ENCODE results near the gene YOD1.

YOD1 gene

GRCh38 chr1:207024202-207025145 lies 26.5 kb downstream of the YOD1 start:
- FAIRE-seq: no peak

- FAIRE-seq: no peak
Observed at GRCh38 chr1:207022996-207023679, 27.9 kb downstream of the YOD1 start.

GRCh38 chr1:207021876-207022596 lies 29.0 kb downstream of the YOD1 start:
- FAIRE-seq: no peak

GRCh38 chr1:207021139-207021861 lies 29.7 kb downstream of the YOD1 start:
- FAIRE-seq: no peak

GRCh38 chr1:207020709-207021107 lies 30.3 kb downstream of the YOD1 start:
- no peak for FAIRE-seq

GRCh38 chr1:207020065-207020708 lies 30.8 kb downstream of the YOD1 start:
- no peak for FAIRE-seq

GRCh38 chr1:207019661-207020060 lies 31.3 kb downstream of the YOD1 start:
- no peak for FAIRE-seq

- FAIRE-seq: no peak
Observed at GRCh38 chr1:207019161-207019560, 31.8 kb downstream of the YOD1 start.

GRCh38 chr1:207018707-207019106 lies 32.3 kb downstream of the YOD1 start:
- FAIRE-seq: no peak

GRCh38 chr1:207017615-207018559 lies 33.1 kb downstream of the YOD1 start:
- no peak for FAIRE-seq

GRCh38 chr1:207015791-207016190 lies 35.2 kb downstream of the YOD1 start:
- FAIRE-seq: no peak

GRCh38 chr1:207014728-207015127 lies 36.3 kb downstream of the YOD1 start:
- FAIRE-seq: no peak

GRCh38 chr1:207013321-207014085 lies 37.5 kb downstream of the YOD1 start:
- FAIRE-seq: no peak

- FAIRE-seq: no peak
Observed at GRCh38 chr1:207010726-207011125, 40.3 kb downstream of the YOD1 start.

- no peak for FAIRE-seq
Observed at GRCh38 chr1:207009945-207010344, 41.1 kb downstream of the YOD1 start.

- FAIRE-seq: no peak
Observed at GRCh38 chr1:207009182-207009850, 41.7 kb downstream of the YOD1 start.

- FAIRE-seq: no peak
Observed at GRCh38 chr1:207007352-207008033, 43.5 kb downstream of the YOD1 start.

GRCh38 chr1:207006914-207007313 lies 44.1 kb downstream of the YOD1 start:
- no peak for FAIRE-seq

- no peak for FAIRE-seq
Observed at GRCh38 chr1:207006083-207006482, 44.9 kb downstream of the YOD1 start.

All from colon (tissue), 2 donors.